ENCODE measurements around the gene PID1. TPM values are rescaled to one million over a fixed set of nuclear protein-coding genes. Genes with fewer than 3 reads are reported as not detected.

The PID1 gene
- polyA plus RNA-seq, 4 donors = 4.9 to 26.0 (median 14.6) TPM

DNA sequence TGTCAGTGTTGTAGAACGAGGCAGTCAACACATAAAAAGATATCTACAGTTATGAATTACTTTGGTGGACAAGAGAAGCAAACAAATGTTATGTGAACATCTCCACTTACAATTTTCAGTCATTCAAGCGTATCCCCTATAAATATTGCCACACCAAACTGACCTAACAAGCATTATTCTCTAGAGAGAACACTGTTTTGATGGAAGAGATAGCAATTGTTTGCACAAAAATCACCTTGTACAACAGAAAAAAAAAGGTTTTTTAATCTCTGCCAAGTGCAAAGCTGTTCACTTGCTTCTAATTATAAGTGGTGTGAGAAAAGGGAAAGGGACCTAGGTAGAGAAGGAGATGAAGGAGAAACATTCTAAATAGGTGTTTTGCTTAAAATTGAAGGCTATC, 33.8 kb downstream of the PID1 start:
- no peak overlapping the region for H3K27ac ChIP-seq (ENCODE audit: low read depth in 1 of 3, low read length in 2 of 3)
- no peaks in the 10 kb centered on the region for H3K27me3 ChIP-seq (ENCODE audit: control insufficient read depth in 3 of 3, insufficient read depth in 3 of 3, low read length in 3 of 3)
- peaks cover 0 to 4% of the 10 kb centered on the region in 2 donors for H3K9me3 ChIP-seq (ENCODE audit: control insufficient read depth in 2 of 2, insufficient read depth in 1 of 2, low read depth in 1 of 2, low read length in 1 of 2)
- H3K36me3 ChIP-seq (ENCODE audit: control insufficient read depth in 3 of 3, insufficient read depth in 2 of 3, low read depth in 1 of 3, low read length in 3 of 3) = no peaks in the 10 kb centered on the region
- no peak overlapping the region for H3K4me3 ChIP-seq (ENCODE audit: low read depth in 1 of 3, low read length in 3 of 3)
- FAIRE-seq = no peak
- 37 to 45% (median 40%) methylated on average over 2 of the region's 2 CpGs for WGBS, 3 donors
- no peaks in the 10 kb centered on the region for H3K4me1 ChIP-seq (ENCODE audit: control insufficient read depth in 3 of 3, insufficient read depth in 2 of 3, low read depth in 1 of 3, low read length in 2 of 3)
- DNase-seq = no peak

- FAIRE-seq = no peak
- WGBS, 3 donors = 59 to 75% (median 66%) methylated on average over 9 of the region's 9 CpGs
- H3K27ac ChIP-seq (ENCODE audit: low read depth in 1 of 3, low read length in 2 of 3) = no peak overlapping the region
Observed at GRCh38 chr2:229235131-229235914, 35.8 kb downstream of the PID1 start.

GRCh38 chr2:229231885-229232284, 39.2 kb downstream of the PID1 start:
- 83 to 90% (median 87%) methylated on average over 7 of the region's 7 CpGs for WGBS, 3 donors
- no peaks in the 10 kb centered on the region for H3K27me3 ChIP-seq (ENCODE audit: control insufficient read depth in 3 of 3, insufficient read depth in 3 of 3, low read length in 3 of 3)
- no peaks in the 10 kb centered on the region for H3K4me1 ChIP-seq (ENCODE audit: control insufficient read depth in 3 of 3, insufficient read depth in 2 of 3, low read depth in 1 of 3, low read length in 2 of 3)
- no peak for DNase-seq
- H3K9me3 ChIP-seq (ENCODE audit: control insufficient read depth in 2 of 2, insufficient read depth in 1 of 2, low read depth in 1 of 2, low read length in 1 of 2) = no peaks in the 10 kb centered on the region
- H3K36me3 ChIP-seq (ENCODE audit: control insufficient read depth in 3 of 3, insufficient read depth in 2 of 3, low read depth in 1 of 3, low read length in 3 of 3) = no peaks in the 10 kb centered on the region
- no peak overlapping the region for H3K4me3 ChIP-seq (ENCODE audit: low read depth in 1 of 3, low read length in 3 of 3)
- FAIRE-seq = no peak
- no peak overlapping the region for H3K27ac ChIP-seq (ENCODE audit: low read depth in 1 of 3, low read length in 2 of 3)

More at GRCh38 chr2:229235131-229235914, 35.8 kb downstream of the PID1 start:
- Histone ChIP-seq H3K4me3 (ENCODE audit: low read depth in 1 of 3, low read length in 3 of 3) (no peak overlapping the region), H3K4me1 (ENCODE audit: control insufficient read depth in 3 of 3, insufficient read depth in 2 of 3, low read depth in 1 of 3, low read length in 2 of 3) (no peaks in the 10 kb centered on the region), H3K27me3 (ENCODE audit: control insufficient read depth in 3 of 3, insufficient read depth in 3 of 3, low read length in 3 of 3) (no peaks in the 10 kb centered on the region), H3K9me3 (ENCODE audit: control insufficient read depth in 2 of 2, insufficient read depth in 1 of 2, low read depth in 1 of 2, low read length in 1 of 2) (no peaks in the 10 kb centered on the region), H3K36me3 (ENCODE audit: control insufficient read depth in 3 of 3, insufficient read depth in 2 of 3, low read depth in 1 of 3, low read length in 3 of 3) (no peaks in the 10 kb centered on the region)
- DNase-seq = peak in 1 of 2 donors; percentile 24

DNA sequence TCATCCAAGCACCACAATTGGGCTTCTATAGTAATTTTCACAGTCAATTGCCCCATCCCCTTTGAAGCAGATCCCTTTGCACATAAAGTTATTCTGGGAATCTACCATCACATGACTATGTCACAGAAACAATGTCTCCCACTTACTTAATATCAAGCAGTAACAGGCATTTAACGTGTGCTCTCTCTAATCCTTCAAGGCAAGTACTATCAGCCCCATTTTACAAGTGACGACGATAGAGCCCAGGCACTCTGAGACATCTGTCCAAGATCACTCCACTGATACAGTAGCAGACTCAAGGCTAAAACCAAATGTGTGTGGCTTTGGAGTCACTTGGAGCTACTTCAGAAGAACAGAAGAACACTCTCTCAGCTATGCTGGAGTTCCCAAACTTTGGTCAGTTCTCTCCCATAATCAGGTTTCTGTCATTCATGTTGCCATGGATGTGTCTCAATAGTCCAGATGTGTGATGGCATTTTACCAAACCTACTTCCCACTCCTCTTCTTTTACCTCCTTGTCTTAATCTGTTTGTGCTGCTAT, 39.7 kb downstream of the PID1 start:
- H3K4me1 ChIP-seq (ENCODE audit: control insufficient read depth in 3 of 3, insufficient read depth in 2 of 3, low read depth in 1 of 3, low read length in 2 of 3) = no peaks in the 10 kb centered on the region
- no peaks in the 10 kb centered on the region for H3K27me3 ChIP-seq (ENCODE audit: control insufficient read depth in 3 of 3, insufficient read depth in 3 of 3, low read length in 3 of 3)
- H3K4me3 ChIP-seq (ENCODE audit: low read depth in 1 of 3, low read length in 3 of 3) = no peak overlapping the region
- WGBS, 3 donors = 68 to 92% (median 82%) methylated on average over 3 of the region's 3 CpGs
- no peaks in the 10 kb centered on the region for H3K36me3 ChIP-seq (ENCODE audit: control insufficient read depth in 3 of 3, insufficient read depth in 2 of 3, low read depth in 1 of 3, low read length in 3 of 3)
- DNase-seq (no peak), FAIRE-seq (no peak)
- H3K27ac ChIP-seq (ENCODE audit: low read depth in 1 of 3, low read length in 2 of 3) = no peak overlapping the region
- no peaks in the 10 kb centered on the region for H3K9me3 ChIP-seq (ENCODE audit: control insufficient read depth in 2 of 2, insufficient read depth in 1 of 2, low read depth in 1 of 2, low read length in 1 of 2)

DNA sequence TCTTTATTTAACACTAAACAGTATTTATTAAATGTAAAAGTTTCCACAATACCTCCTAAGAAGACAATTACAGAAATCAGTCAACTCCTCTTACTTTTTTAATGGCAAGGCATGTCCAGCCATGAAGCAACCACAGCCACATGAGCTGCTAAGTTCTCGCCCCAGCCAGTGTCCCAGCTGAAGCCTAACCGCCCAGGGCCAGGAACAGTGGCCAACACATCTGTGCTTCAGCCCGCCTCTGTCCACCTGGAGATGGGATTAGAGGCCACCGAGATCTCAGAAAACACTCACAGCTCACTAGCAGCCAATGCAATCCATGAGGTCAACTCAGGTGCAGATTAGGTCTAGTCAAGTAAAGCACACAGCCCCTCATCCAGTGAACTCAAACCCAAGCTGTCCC, 40.2 kb downstream of the PID1 start:
- FAIRE-seq = no peak
- Histone ChIP-seq H3K4me1 (ENCODE audit: control insufficient read depth in 3 of 3, insufficient read depth in 2 of 3, low read depth in 1 of 3, low read length in 2 of 3) (no peaks in the 10 kb centered on the region), H3K9me3 (ENCODE audit: control insufficient read depth in 2 of 2, insufficient read depth in 1 of 2, low read depth in 1 of 2, low read length in 1 of 2) (no peaks in the 10 kb centered on the region), H3K4me3 (ENCODE audit: low read depth in 1 of 3, low read length in 3 of 3) (no peak overlapping the region), H3K27me3 (ENCODE audit: control insufficient read depth in 3 of 3, insufficient read depth in 3 of 3, low read length in 3 of 3) (no peaks in the 10 kb centered on the region), H3K27ac (ENCODE audit: low read depth in 1 of 3, low read length in 2 of 3) (no peak overlapping the region), H3K36me3 (ENCODE audit: control insufficient read depth in 3 of 3, insufficient read depth in 2 of 3, low read depth in 1 of 3, low read length in 3 of 3) (no peaks in the 10 kb centered on the region)
- WGBS, 3 donors = 55 to 84% (median 76%) methylated on average over 4 of the region's 4 CpGs
- no peak for DNase-seq

DNA sequence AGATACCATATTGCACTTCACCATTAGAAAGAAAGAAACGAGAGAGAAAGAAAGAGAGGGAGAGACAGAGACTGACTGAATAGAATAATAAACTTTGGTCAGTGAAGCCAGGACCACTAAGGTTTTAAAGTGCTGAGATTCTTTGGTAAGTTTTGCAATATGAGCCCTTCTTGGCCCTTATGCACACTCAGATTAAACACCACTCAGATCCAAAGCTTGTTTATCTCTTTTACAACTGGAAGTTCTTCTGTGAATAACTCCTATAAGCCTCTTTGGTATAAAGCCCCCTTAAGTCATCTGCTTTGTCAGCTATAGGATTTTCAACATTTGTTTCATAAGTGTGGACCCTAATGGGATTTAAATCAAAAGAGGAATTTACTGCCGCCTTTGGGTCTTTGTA, 40.8 kb downstream of the PID1 start:
- DNase-seq (peak in 1 of 2 donors; percentile 4), FAIRE-seq (no peak)
- WGBS, 3 donors = 51 to 84% (median 76%) methylated on average over 2 of the region's 2 CpGs

DNA sequence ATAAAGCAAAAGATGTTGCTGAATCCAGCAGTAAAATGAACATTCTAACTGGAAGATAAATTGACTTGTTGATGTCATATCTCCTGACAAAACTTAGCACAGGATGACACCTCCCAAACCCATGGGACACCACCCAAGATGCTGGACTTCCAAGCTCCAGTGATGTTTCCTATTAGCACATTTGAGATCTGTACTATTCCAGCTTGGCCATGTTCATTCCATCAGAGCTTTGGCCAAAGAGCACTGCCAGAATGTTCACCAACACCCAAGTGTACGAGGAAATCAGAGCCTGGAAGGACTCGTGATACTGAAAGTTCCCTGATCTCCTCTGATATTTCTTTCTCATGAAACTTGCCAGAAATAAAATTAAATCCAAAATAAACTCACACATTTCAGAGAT, 44.7 kb downstream of the PID1 start:
- Histone ChIP-seq H3K9me3 (ENCODE audit: control insufficient read depth in 2 of 2, insufficient read depth in 1 of 2, low read depth in 1 of 2, low read length in 1 of 2) (peaks cover 0 to 3% of the 10 kb centered on the region in 2 donors), H3K4me1 (ENCODE audit: control insufficient read depth in 3 of 3, insufficient read depth in 2 of 3, low read depth in 1 of 3, low read length in 2 of 3) (no peaks in the 10 kb centered on the region), H3K27me3 (ENCODE audit: control insufficient read depth in 3 of 3, insufficient read depth in 3 of 3, low read length in 3 of 3) (no peaks in the 10 kb centered on the region), H3K36me3 (ENCODE audit: control insufficient read depth in 3 of 3, insufficient read depth in 2 of 3, low read depth in 1 of 3, low read length in 3 of 3) (no peaks in the 10 kb centered on the region), H3K4me3 (ENCODE audit: low read depth in 1 of 3, low read length in 3 of 3) (no peak overlapping the region), H3K27ac (ENCODE audit: low read depth in 1 of 3, low read length in 2 of 3) (no peak overlapping the region)
- WGBS, 3 donors = 64 to 76% (median 71%) methylated on average over 2 of the region's 2 CpGs
- no peak for DNase-seq
- no peak for FAIRE-seq

More for the DNA sequence above, 40.8 kb downstream of the PID1 start:
- no peaks in the 10 kb centered on the region for H3K36me3 ChIP-seq (ENCODE audit: control insufficient read depth in 3 of 3, insufficient read depth in 2 of 3, low read depth in 1 of 3, low read length in 3 of 3)
- H3K27ac ChIP-seq (ENCODE audit: low read depth in 1 of 3, low read length in 2 of 3) = no peak overlapping the region
- H3K4me1 ChIP-seq (ENCODE audit: control insufficient read depth in 3 of 3, insufficient read depth in 2 of 3, low read depth in 1 of 3, low read length in 2 of 3) = no peaks in the 10 kb centered on the region
- no peak overlapping the region for H3K4me3 ChIP-seq (ENCODE audit: low read depth in 1 of 3, low read length in 3 of 3)
- no peaks in the 10 kb centered on the region for H3K9me3 ChIP-seq (ENCODE audit: control insufficient read depth in 2 of 2, insufficient read depth in 1 of 2, low read depth in 1 of 2, low read length in 1 of 2)
- H3K27me3 ChIP-seq (ENCODE audit: control insufficient read depth in 3 of 3, insufficient read depth in 3 of 3, low read length in 3 of 3) = no peaks in the 10 kb centered on the region

DNA sequence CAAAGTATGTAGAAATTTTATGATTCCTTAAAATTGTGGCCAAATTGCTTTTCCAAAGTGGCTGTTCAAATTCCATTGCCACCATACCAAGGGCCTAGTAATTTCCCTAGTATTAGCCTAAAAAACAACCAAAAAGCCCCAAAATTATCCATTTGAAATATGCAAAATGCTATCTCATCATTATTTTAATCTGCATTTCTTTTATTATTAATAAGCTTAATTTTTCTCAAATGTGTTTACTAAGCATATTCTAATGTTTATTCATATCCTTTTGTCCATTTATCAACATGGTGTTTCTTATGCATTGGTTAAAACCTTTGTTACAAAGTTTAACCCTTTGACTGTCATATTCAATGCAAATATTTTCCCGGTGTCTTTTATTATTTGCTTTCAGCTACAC, 48.0 kb downstream of the PID1 start:
- Histone ChIP-seq H3K36me3 (ENCODE audit: control insufficient read depth in 3 of 3, insufficient read depth in 2 of 3, low read depth in 1 of 3, low read length in 3 of 3) (no peaks in the 10 kb centered on the region), H3K4me3 (ENCODE audit: low read depth in 1 of 3, low read length in 3 of 3) (no peak overlapping the region), H3K27ac (ENCODE audit: low read depth in 1 of 3, low read length in 2 of 3) (no peak overlapping the region), H3K9me3 (ENCODE audit: control insufficient read depth in 2 of 2, insufficient read depth in 1 of 2, low read depth in 1 of 2, low read length in 1 of 2) (peaks cover 0 to 3% of the 10 kb centered on the region in 2 donors), H3K27me3 (ENCODE audit: control insufficient read depth in 3 of 3, insufficient read depth in 3 of 3, low read length in 3 of 3) (no peaks in the 10 kb centered on the region), H3K4me1 (ENCODE audit: control insufficient read depth in 3 of 3, insufficient read depth in 2 of 3, low read depth in 1 of 3, low read length in 2 of 3) (no peaks in the 10 kb centered on the region)
- no peak for DNase-seq
- WGBS, 3 donors = 95 to 96% (median 96%) methylated on average over 1 of the region's 1 CpG
- FAIRE-seq = no peak
